RPMI7951 (cell line): ENCODE measurements around the gene IKZF1. TPM values are rescaled to one million over a fixed set of nuclear protein-coding genes. Genes with fewer than 3 reads are reported as not detected.

Source experiments
- DNase-seq: peaks from one replicate; pipeline ENCODE4 v3.0.0-alpha.2; 2012; ENCODE audit warnings: low read depth
- total RNA-seq: library from RNA; depleted of rRNA; stranded (reverse); fragments of >200 nt; shearing (Covaris generic); gene quantifications from 2 replicates; pipeline ENCODE4 v1.2.3, GENCODE V29; 2014

The IKZF1 gene
- total RNA-seq, 1 experiment from 2014 or later = not detected

DNA sequence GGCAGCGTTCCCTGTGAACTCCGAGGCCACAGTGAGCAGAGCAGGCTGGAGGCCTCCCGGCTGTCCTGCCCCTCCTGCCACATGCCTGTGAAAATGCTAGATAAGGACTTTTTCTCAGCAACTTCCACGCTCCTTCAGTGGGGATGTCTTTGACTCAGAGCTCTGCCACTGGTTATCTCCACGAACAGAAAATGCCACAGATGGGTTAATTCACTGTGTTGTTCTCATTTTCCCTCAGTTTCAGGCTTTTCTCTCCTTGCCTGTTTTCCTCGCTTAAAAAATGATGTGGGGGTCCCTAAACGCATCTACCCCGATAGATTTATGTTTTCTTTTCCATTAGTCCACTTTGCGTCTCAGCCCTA, 51.3 kb downstream of the IKZF1 start:
- DNase-seq = no peak

DNA sequence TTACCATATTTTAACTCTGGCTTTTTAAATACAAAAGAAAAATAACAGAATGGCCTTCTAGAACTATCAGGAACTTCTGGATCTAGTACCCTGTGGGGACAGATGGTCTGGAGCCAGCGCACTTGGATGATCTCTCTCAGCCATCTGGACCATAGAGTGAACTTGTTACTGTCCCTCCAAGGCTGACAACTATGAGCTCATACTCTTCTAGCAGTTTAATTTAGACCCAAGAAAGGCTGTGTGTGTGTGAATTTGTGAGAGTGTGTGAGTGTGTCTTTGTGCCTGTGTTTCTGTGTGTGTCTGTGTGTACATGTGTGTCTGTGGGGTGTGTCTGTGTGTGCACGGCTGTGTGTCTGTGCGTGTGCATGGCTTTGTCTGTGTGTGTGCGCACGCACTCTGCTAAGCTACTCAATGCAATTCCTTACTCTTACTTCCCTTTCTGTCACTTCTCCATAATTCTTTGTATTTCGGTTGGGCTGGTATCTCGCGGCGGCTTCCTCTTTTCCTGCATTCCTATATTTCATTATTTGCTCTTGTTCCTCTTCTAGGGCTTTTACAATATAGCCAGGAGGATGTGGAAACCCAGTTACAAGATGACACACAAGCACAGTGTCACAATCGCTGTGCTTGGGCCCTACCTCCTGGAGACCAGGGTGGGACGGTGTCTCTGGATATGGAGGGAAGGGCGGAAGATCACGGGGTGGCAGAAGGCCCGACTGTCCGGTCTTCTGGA, 51.9 kb downstream of the IKZF1 start:
- no peak for DNase-seq

DNA sequence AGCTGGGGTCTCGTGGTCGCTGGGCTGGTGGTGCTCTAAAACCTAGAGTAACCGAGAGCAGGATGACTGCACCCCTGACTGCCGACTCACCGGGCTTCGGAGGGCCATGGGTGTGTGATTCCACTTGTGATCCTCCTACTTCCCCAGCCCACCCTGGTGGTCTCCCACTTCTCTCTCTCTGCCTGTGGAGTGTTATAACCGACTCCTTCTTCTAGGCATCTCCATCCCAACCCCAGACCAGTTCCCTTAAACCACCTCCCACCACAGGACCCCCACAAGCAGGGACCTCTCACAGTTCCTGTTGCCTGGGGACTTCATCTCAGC, 52.4 kb downstream of the IKZF1 start:
- no peak for DNase-seq

DNA sequence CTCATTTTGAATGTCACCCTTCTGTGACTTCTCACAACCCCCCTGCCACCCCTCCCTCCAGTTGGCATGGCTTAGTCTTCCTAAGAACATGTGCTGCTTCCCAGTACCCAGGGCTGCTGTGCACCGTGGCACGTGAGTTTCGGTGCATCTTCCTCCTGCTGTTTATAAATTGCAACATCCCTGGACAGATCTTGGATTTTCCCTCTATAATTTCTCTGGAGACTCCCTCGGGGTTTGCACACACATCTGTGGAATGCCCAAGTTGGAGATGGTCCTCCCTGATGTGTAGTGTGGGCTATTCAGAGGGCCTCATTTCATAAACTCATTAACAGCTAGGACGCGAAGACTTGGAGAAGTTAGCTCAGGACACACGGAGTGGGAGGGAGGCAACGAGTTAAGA, 52.9 kb downstream of the IKZF1 start:
- no peak for DNase-seq

DNA sequence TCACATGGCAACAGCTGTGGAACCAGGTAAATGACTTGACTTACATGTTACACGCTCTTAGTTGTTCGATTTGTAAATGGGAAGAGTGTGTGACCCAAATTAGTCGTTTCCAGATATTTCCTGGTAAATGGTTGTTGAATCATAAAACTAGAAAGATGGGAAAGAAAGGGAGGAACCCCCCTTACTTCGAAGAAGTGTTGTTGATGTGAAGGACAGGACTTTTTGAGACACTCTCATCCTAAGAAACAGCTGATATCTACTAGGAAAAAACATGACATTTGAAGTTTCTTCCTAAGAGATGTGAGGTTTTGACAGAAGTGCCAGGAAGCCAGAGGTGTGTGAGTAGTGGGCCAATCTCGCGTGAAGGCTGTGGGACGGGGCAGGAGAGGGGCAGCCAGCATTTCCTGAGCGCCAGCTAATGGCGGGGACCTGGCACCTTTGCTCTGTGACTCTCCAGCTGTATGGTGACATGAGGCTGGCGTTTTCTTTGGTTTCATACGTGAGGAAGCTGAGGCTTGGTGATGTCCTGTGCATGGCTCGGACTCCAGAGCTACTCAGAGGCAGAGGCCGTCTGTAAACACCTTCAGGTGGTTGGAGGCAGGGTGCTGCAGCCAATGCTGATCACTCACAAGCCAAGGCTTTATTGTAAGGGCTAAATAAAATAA, 53.7 kb downstream of the IKZF1 start:
- DNase-seq = no peak

DNA sequence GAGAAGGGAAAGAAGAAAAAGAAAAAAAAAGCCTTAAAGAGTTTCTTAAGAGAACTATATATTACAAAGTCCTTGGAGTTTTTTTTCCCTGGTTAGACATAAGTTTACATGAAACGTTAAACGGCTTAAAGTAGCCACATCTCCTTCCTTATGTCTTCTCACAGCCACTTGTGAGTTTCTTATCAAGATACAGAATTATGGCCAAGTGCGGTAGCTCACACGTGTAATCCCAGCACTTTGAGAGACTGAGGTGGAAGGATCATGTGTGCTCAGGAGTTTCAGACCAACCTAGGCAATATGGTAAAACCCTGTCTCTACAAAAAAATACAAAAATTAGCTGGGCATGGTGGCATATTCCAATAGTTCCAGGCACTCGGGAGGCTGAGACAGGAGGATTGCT, 54.3 kb downstream of the IKZF1 start:
- DNase-seq = no peak

DNA sequence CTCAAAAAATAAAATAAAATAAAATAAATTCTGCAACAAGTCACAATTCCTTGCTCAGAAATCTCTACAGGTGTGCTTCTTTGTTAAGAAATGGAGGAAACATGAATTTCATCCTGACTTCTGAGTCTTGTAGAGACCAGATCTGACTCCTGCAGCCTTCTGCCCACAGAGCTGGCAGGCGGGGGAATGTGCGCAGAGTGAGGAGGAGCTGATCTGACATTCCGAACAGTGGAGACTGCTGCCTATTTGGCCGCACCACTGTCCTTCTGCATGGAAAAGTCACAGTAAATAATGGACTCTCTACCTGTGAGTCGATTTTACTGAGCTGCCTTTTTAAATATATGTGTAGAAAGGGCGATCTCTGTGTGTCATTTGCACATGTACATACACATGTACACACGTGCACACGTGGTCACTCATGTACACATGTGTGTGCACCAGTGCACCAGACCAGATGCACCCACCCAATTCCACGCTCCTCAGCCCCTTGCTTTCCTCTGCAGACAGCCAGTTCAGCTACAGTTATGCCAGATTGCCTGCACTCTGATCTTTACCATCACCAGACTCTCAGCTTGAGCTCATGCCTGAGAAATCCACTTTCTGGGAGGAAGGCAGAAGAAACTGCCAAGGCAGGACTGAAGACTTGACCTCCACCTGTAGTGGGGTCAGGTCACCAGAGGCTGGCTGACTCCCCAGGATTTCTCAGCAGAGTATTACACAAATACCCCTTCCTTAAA, 54.9 kb downstream of the IKZF1 start:
- DNase-seq = no peak

DNA sequence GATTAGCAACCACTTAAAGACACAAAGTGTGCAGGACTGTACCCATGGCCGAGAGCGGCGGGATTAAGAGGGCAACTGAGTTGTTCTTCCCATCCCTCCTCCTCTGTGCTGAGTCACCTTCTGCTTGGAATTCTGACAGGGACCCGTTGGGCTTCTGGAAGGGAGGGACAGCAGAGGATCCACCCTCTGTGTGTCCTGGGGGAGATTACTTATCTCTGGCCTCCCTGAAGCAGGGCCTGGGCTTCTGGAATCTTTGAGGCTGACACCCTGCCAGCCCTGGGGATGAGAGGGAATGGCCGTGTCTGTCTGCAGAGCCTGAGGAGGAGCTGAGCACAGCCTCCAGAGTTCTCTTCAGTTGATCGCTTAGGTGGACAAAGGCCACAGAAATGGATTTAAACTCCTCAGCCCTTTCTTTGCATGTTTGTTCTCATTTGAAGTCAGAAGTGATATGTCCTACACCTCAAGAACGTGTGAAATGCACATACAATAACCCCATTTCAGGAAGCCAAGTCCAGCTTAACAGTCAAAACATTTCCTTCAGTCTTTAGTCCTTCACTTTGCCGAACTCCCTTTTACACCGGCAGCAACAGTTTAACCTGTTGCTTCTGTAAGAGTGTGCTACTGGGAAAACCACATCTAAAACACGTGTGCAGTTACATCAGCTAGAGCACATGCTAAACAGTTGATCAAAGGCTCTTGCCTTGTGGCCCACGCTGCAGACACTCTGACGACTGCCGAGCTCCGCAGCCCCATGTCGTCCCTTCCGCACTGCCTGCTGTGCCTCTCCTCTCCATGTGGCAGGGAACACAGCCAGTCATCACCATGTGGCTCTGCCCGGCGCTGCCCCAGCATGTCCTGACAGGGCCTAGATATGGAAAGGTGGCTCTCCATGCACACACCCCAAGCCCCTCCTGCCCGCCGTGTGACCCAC, 55.7 kb downstream of the IKZF1 start:
- peak; percentile 73 for DNase-seq

DNA sequence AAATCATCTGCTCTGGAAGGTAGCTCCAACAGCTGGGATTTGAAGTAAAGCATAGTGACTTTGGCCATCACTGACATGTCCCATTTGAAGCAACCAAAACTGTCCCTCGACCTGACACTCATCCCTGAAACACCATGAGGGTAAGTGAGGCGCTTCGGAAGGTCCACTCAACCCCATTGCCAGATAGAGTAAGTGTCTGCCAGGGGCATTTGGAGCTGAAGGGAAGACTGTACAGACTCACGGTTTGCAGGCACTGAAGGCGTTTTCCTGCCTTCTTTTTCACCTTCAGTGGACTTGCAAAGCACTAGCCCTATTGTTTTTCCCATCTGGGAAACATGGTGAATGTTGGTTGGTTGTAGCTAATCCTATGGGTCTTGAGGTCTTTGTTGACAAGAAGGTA, 57.6 kb downstream of the IKZF1 start:
- DNase-seq = no peak

DNA sequence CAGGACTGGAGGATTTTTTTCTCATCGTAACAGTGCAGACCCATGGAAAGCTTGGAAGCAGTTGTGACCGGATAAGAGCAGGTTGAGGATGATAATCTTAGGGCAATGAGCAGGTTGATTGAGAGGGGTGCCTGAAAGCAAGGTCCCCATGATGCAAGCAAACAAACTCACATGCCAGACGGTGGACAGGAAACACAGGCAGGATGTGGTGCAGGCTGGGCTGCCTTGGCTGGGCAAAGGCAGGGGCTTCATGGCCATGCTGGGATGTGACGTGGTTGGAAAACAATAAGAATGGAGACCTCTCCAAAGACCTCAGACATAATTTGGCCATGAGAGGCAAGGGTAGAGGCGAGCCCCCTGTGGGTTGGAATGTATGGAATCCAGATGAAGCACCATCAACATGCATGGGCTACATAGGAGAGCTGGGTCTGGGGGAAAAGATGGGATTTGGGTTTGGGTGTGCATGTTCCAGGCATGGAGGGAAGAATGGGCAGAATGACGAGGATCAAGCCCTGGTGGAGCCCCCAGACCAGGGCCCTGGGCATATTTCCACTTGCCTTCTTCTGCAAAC, 58.3 kb downstream of the IKZF1 start:
- no peak for DNase-seq

DNA sequence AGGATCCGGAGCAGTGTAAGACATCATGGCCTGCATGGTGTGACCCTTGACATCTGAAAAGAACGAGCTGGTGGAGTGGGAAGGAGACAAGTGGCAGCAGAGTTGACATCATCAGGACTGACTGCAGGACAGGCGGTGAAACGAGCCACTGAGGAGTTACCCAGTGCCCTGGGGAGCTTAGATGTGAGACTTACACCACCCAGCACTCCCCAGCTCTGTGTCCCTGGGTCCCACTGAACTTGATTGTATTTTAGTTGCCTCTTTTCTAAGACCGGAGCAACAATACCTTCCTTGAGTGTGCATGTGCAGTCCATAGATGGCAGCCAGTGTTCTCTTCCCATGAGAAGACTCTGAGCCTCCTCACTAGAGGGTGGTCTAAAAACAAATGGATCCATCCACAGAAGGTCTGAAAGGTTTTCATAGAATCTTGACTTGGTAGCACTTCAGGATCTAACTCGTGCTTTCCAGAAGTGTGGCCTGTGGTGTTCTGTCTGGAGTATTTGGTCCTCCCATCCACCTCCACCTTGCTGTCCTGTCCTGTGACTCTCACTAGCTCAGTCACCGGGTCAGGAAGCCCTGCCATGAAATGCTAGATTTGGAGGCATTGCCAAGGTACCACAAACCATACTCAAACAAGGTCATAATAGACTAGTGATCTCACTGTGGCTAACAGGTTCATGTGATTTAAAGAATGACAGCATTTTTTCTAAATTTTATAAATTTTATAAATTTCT, 59.0 kb downstream of the IKZF1 start:
- DNase-seq = no peak

DNA sequence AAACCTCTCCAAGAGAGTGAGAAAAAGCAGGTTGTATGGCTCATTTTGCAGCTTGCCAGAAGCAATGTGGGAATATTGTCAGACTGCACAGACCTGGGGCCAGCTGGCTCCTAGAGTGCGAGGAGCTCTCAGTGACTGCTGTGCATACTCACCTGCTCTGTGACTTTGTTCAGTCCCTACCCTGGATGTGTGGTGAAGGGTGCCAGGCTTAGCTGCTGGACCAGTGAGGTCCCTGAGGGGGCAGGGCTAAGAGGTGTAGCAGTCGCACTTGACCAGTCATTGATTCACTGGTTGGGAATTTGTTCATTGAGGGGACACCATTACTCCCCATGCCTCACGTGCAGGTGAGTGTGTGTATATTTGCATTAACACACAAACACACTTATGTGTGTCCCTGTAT, 60.1 kb downstream of the IKZF1 start:
- DNase-seq = no peak

DNA sequence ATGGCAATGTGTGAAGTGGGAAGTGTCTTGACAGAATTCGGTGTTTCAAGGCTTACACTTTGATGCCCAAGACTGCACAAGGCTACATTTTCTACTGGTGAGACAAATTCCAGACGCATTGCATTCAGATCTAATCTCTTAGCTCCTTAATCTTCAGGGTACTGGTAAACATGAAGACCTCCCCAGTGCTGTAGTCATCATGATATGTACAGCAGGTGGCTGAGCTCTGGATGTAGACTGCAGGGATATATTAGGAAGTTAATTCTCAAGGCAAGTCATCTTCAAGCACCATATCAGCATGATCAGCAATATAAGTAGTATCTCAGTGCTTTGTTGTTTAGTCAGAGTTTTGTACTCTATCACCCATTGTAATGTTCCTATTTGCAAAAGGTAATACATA, 61.8 kb downstream of the IKZF1 start:
- no peak for DNase-seq

DNA sequence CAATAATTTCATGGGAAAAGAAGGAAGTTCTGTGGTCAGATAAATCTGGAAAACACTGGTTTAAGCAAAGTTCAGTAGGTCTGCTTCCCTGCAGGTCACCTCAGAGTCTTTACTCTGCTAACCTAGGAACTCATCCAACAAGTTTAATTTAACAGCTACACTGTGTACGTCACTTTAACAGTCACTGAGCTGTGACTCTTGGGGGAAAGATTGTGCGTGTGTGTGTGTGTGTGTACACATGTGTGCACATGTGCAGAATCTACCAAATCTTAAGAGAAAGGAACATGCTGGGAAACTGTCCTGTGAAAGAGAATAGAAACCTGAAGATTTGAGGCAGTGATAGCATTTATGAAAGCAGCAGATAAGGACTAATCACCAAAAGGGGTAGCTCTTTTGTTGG, 62.6 kb downstream of the IKZF1 start:
- no peak for DNase-seq

DNA sequence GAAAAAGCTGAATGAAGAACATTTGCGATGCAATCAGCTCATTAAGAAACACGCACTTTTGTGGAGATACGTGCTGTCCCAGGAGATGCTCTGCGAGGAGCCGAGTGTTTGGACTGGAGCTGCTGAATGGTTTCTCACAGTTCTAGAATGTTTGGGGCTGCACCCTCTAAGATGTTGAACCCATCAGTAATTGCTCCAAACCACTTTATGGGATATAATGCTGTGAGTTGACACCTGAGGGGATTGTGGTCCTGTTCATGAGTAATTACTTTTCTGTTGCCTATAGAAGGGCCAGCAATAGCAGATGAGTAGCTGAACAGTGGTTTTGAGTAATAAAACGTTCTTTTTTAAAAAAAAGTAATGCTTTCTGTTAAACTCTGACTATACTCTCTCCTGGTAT, 63.1 kb downstream of the IKZF1 start:
- DNase-seq = no peak

DNA sequence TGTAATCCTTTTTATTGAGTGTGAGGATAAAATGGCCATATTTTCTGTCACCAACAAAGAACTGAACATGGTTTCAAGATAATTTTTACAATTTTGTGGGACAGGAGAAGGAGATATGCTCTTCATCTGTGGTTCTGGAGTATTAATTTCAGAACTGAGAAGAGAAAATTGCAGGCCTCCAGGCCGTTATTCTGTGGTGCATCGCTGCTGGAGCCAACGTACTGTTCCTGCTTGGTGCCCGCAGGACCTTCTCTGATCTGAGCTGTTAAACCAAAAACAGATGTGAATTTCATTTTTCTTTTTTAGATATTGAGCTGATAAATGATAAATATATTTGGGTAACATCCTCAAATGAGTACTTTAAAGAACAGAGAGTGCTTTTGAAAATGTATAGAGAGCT, 63.9 kb downstream of the IKZF1 start:
- no peak for DNase-seq

DNA sequence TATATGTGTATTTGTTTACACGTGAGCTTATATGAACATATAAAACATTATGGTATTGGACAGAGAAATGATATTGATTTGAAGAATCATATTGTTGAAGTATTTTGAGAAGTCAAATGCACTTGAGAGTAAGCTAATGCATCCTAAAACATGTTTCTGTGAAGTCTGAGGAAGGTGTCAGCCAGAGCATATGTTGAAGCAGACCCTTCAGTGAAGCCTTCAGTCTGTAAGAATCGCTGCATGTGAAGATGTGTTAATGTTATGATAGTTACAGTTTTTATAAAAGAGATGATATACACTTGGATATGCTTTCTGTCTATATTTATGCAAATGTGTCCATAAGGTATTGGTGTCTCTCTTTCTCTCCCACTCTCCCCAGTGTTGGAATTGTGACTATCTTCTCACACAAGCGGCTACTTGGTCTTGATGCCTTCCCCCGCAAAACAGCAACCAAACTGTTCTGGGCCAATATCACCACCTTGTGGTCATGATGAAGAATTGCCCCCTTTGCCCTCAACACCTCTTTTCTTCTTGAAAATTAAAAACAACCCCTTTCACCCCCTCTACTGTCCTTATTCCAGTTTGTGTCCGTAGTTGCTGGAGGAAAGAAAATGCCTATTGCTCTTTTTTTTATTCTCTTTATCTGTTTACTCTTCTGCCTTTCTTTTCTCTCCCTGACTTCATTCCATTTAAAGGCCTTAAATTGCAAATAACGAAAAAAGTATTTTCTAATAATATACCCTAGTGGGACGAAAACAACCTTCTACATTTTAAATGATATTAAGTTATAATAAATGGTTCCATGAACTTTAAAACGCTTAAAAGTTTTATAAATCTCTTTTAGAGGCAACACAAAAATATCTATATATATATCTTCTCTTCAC, 64.9 kb downstream of the IKZF1 start:
- peak; percentile 36 for DNase-seq

DNA sequence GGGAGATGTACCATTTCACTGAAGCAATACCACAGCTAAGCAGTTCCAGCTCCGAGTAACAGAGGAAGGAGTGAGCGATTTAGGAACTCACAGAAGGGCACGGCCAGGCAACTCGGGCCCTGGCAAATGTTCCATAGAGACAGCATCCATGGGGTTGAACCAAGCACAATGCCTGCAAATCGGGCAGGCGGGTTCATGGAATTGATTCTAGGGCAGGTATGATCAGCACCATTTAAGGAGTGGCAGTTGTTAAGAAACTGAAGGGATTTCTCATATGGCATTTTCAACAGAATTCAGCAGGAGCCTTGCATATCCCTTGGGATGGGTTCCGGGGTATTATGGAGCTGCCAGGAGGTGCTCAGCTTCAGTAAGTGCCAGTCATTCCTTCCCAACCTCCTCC, 66.4 kb downstream of the IKZF1 start:
- DNase-seq = no peak

DNA sequence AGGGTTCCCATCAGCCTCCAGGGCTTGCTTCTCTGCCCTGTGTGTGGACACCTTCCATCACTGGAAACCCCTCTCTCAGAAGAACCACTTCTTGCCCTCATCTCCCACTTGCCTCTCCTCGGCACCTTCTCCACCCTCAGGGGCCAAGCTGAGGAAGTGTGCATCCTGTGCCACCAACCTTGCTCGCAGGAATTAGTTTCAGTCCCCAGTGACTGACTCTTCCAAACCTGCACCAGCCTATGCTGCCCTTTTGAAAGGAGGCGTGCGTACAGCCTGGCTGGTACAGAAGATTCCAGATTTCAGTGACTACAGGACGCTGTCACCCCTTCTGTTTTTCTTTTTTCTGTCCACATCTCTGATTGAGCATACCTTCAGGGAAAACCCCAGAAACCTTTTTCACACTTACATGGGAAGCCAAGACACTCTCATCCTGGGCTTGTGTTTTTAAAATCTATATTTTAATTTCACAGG, 67.1 kb downstream of the IKZF1 start:
- no peak for DNase-seq

DNA sequence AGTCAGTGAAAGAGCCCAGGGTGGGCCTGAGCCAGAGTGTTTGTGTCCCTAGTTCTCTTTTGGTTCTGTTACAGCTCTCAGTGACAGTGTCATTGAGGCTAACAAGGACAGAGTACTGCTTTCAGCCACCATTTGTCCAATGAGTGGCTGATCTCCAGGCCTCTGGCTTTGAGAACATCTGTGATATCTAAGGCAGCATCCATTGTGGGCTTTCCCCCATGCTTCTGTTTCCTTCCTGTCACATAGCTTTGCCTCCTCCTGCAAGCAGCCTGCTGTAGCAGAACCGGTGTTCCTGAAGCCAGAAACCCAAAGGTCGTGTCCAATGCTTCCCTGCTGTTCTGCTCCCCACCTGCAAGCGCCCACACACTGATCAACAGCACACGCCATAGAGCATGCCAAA, 68.4 kb downstream of the IKZF1 start:
- DNase-seq = no peak
